Endothelial cell of hepatic sinusoid (primary cell): Measurements from ENCODE around the gene SSX2.
"Not testable (repeated sequence)": the region's sequence is repeated elsewhere in the genome, so short reads cannot be mapped to it uniquely, and the experiment has no call there.

Experiments
- in situ Hi-C: cut with HindIII; loops from 2 replicates; pipeline ENCODE4 v1.10.0; 2017; ENCODE audit warnings: low sequenced_read_pairs

The SSX2 gene

DNA sequence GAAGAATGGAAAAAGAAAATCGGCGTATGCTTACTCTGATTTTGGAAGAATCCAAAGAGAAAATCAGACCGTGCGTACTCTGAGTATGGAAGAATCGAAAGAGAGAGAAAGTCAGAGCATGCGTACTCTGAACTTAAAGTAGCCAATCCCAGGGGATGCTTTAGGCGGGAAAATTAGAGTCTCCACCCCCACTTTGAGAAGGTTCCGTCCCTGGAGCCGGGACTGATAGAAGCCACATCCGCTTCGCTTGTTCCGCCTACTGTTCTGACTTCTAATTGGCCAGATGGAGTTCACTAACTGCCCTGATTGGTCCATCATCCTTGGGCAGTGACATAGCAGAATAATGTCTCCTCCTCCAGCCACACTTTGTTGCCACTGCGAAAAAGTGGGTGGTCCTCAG is at the start of gene SSX2:
Gene SSX2, minus strand, starts transcription at position 101 of the 400 bp plus-strand sequence. CDS start 1,429 bp downstream, outside the sequence.
- in situ Hi-C loops: not testable (repeated sequence)

GRCh38 chrX:52750952-52751351 is 44.0 kb upstream of the SSX2 start, which contains the start of gene SSX2B:
Gene SSX2B (plus strand): TSS chrX:52751252. CDS start chrX:52752681, 1,429 bp downstream.
- in situ Hi-C loops: not testable (repeated sequence)

DNA sequence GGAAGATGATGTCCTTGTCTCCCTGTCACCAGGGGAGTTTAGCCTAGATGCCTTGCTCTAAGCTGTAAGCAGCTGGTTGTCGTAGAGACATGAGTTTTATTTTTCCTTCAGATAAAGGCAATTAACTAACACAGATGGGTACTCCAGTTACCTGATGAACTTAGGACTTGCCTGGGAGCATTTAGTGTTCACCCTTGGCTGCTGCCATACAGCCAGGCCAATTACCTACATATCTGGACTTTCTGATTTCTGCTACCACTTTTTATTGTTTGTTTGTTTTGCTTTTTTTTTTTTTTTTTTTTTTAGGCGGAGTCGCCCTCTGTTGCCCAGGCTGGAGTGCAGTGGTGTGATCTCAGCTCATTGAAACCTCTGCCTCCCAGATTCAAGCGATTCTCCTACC is 14.9 kb downstream of the SSX2 start:
- in situ Hi-C loops: not testable (repeated sequence)

- in situ Hi-C loops: not testable (repeated sequence)
Measured at GRCh38 chrX:52662218-52662617, 44.8 kb downstream of the SSX2 start.

DNA sequence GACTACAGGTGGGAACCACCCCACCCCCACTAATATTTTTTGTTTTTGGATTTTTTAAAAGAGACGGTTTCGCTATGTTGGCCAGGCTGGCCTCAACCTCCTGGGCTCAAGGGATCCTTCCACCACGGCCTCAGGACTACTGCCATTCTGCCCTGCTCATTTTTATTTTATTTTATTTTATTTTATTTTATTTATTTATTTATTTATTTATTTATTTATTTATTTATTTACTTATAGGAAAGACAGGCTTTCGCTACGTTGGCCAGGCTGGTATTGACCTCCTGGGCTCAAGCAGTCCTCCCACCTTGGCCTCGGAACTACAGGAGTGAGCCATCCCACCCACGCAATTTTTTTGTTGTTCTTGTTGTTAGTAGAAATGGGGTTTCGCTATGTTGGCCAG is 51.5 kb downstream of the SSX2 start:
- in situ Hi-C loops: not testable (repeated sequence)

DNA sequence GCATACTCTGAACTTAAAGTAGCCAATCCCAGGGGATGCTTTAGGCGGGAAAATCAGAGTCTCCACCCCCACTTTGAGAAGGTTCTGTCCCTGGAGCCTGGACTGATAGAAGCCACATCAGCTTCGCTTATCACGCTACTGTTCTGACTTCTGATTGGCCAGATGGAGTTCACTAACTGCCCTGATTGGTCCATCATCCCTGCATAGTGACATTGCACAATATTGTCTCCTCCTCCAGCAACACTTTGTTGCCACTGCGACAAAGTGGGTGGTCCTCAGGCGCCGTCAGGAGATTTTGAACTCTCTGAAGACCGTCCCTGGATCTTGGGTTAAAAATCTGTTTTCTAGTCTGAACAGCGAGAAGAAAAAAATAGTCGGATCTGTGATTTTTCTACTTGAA is 52.2 kb downstream of the SSX2 start, which contains the start of gene SSX7:
Gene SSX7, minus strand, starts transcription at position 101 of the 400 bp plus-strand sequence. CDS start 1,428 bp downstream, outside the sequence.
- in situ Hi-C loops: not testable (repeated sequence)

- in situ Hi-C loops: not testable (repeated sequence)
Measured at GRCh38 chrX:52650676-52651075, 56.3 kb downstream of the SSX2 start.

- in situ Hi-C loops: not testable (repeated sequence)
Measured at GRCh38 chrX:52648956-52649355, 58.0 kb downstream of the SSX2 start.
